BLaER1 (cell line): Measurements from ENCODE around the gene CD247.

ENCODE experiments used
- H3K27ac ChIP-seq: shearing (Covaris generic); formaldehyde crosslinking; 2 replicates; pipeline ENCODE4 v1.8.1; 2022
- H3K27me3 ChIP-seq: shearing (Covaris generic); formaldehyde crosslinking; 2 replicates; pipeline ENCODE4 v1.8.1; 2022
- H3K36me3 ChIP-seq: shearing (Covaris generic); formaldehyde crosslinking; 2 replicates; pipeline ENCODE4 v1.8.1; 2022
- H3K4me1 ChIP-seq: shearing (Covaris generic); formaldehyde crosslinking; 2 replicates; pipeline ENCODE4 v1.8.1; 2022
- H3K4me2 ChIP-seq: shearing (Covaris generic); formaldehyde crosslinking; 2 replicates; pipeline ENCODE4 v1.8.1; 2022
- H3K4me3 ChIP-seq: shearing (Covaris generic); formaldehyde crosslinking; 2 replicates; pipeline ENCODE4 v1.8.1; 2022
- H3K9ac ChIP-seq: shearing (Covaris generic); formaldehyde crosslinking; 2 replicates; pipeline ENCODE4 v1.8.1; 2022
- H3K9me3 ChIP-seq: shearing (Covaris generic); formaldehyde crosslinking; 2 replicates; pipeline ENCODE4 v1.8.1; 2022
- H4K20me1 ChIP-seq: shearing (Covaris generic); formaldehyde crosslinking; 2 replicates; pipeline ENCODE4 v1.8.1; 2022
- Cebpa-rat ChIP-seq: shearing (Covaris generic); IDR thresholded peaks from 2 replicates; pipeline ENCODE4 v1.8.1; 2022

CD247 gene

DNA sequence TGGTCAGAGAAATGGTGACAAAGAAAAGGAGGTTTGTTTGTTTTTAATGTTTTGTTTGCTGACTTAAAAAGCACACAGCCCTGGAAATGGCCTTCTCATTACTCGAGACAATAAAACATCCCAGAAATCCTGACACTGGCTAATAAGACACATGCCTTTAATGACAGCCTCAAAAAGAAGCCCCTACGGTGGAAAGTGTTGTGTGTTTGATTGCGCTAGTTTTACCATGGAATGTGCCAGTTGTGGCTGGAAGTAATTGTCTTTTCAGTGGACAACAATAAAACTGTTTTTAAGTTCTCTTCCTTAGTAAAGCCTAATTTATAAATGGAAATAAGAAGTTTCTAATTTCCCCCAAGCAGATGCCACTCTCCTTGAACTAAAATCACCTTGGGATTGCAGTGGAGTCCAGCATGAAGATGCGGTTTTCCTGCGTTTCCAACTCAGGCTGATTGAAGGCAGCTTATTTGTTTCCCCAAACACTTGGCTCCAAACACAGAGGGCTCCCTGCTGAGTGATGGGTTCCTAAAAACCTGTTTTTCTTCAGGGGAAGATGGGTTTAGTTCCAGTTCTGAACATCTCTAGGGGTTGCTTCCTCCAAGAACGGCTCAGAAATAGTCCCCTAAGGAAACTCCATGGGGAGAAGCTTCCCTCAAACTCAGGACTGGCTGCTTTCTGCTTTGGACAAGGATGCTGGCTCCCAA is 54.3 kb downstream of the CD247 start:
- Histone ChIP-seq H3K4me1 (no peaks in the 10 kb centered on the region), H3K36me3 (no peaks in the 10 kb centered on the region), H4K20me1 (no peaks in the 10 kb centered on the region), H3K9me3 (no peaks in the 10 kb centered on the region), H3K27ac (no peak overlapping the region), H3K27me3 (no peaks in the 10 kb centered on the region), H3K9ac (no peak overlapping the region), H3K4me2 (no peak overlapping the region), H3K4me3 (no peak overlapping the region)
- TF ChIP-seq Cebpa-rat: no peak

DNA sequence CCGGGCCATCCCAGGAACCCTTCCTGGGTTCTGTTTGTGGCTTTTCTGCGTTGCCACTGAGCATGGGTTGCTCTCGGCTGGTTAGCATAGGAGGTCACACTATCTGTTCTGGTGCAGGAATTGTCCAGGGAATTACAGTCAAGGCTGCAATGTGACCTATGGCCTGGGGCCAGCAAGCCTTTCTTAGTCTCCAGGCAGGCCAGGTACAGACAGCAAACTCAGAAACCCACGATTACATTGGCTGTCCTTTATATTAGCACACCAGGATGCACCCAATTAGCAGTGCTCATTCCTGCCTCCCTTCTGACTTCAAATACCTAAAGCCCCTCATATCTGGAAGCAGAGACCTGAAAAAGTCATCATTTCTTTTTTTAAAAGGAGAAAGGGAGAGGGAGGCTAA is 55.2 kb downstream of the CD247 start:
- H3K9ac ChIP-seq: no peak overlapping the region
- H3K27me3 ChIP-seq: no peaks in the 10 kb centered on the region
- no peaks in the 10 kb centered on the region for H3K9me3 ChIP-seq
- H3K27ac ChIP-seq: no peak overlapping the region
- no peak overlapping the region for H3K4me2 ChIP-seq
- H3K36me3 ChIP-seq: no peaks in the 10 kb centered on the region
- no peaks in the 10 kb centered on the region for H3K4me1 ChIP-seq
- no peak for TF ChIP-seq Cebpa-rat
- no peaks in the 10 kb centered on the region for H4K20me1 ChIP-seq
- H3K4me3 ChIP-seq: no peak overlapping the region

DNA sequence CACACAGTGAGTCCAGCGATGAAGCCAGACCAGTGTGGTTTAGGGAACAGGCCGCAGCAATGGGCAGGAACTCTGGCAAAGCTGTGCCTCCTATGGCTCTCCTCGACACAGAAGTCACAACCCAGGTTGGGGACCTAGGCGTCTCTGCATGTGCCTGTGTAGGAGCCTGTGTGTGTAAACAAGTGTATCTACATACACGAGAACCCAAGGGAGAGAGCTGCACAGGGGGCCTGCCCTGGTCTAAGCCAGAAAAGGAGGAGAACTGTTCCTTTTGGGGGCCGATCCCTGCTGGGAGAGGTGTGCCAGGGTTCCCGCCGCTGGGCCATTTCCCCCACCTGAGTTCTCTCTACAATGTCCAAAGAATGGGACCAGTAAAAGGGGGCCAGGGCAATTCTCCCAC is 56.0 kb downstream of the CD247 start:
- Histone ChIP-seq H3K27me3 (no peaks in the 10 kb centered on the region), H4K20me1 (no peaks in the 10 kb centered on the region), H3K9me3 (no peaks in the 10 kb centered on the region), H3K27ac (no peak overlapping the region), H3K36me3 (no peaks in the 10 kb centered on the region), H3K9ac (no peak overlapping the region), H3K4me1 (no peaks in the 10 kb centered on the region), H3K4me3 (no peak overlapping the region), H3K4me2 (no peak overlapping the region)
- no peak for TF ChIP-seq Cebpa-rat

DNA sequence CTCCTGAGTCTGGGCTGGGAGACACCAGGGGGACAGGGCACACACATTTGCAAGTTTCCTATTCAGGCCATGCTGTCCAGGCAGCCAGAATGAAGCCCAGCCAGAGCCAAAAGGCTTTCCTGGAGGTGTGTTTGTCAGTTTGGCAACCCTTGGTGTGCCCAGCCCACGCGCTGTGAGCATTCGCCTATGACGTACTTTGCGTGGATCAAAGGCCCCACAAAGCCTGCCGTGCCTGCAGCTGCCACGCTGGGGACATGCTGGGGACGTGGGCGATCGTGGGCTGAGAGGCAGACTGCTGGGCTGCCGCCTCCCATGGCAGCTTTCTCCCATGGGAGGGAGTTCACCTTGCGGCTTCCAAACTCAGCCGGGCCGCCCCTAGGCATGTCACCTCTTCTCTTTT is 57.5 kb downstream of the CD247 start:
- Histone ChIP-seq H3K9me3 (no peaks in the 10 kb centered on the region), H3K4me2 (no peak overlapping the region), H3K36me3 (no peaks in the 10 kb centered on the region), H3K9ac (no peak overlapping the region), H3K27me3 (no peaks in the 10 kb centered on the region), H3K27ac (no peak overlapping the region), H3K4me1 (peaks cover 5% of the 10 kb centered on the region; the same call in 1 of the 2 replicates), H4K20me1 (no peaks in the 10 kb centered on the region), H3K4me3 (no peak overlapping the region)
- no peak for TF ChIP-seq Cebpa-rat

DNA sequence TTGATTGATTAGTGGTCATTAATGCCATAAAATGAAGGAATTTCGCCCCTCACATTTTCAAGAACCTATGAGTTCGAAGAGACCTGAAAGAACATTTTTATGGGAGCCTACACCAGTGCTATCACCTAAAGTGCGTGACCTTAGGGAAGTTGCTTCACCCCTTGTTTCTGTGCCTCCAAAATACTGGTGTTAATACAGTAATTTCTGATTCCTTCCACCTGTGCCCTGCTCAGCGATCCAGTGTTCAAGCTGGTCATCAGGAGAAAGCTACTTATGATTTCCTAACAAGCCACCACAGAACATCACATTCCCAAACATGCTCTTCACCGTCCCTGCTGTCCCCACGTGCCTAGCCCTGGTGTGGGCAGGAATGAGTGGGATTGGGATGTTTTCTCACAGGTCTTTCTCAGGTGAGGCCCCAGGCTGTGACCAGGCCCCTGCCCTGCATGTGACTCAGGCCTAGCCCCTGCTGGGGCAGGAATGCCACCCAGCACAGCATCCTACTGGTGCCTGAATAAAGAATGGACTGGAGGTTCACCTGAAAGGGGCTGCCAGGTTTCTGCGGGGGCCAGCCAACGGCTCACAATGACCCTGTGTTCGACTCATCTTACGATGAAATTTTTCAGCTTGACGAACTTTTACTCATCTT is 60.3 kb downstream of the CD247 start:
- Histone ChIP-seq H3K27me3 (peaks cover 3% of the 10 kb centered on the region; the same call in 1 of the 2 replicates), H3K4me1 (peaks cover 13% of the 10 kb centered on the region), H3K4me2 (no peak overlapping the region), H3K36me3 (no peaks in the 10 kb centered on the region), H3K27ac (no peak overlapping the region), H3K9me3 (no peaks in the 10 kb centered on the region), H4K20me1 (no peaks in the 10 kb centered on the region), H3K4me3 (no peak overlapping the region), H3K9ac (no peak overlapping the region)
- TF ChIP-seq Cebpa-rat: no peak

DNA sequence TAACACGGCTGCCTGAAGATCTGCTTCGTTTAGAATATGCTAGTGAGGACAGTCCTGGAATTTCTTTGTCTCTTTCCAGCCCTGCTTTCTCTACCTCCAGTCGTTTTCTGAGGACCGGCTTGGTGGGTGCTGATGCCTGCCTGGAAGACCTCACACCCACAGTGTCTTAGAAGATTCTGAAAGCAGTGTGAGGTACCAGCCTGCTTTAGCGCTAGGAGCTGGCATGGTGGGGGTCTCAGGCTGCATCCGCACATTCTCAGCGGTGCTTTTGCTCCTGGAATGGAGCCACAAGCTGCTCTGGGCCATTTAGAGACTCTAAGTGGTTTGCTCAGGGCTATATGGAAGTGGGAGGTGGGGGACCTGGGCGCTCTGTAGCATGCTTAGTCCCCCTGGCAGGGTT is 61.4 kb downstream of the CD247 start:
- Histone ChIP-seq H3K27ac (no peak overlapping the region), H4K20me1 (no peaks in the 10 kb centered on the region), H3K9me3 (no peaks in the 10 kb centered on the region), H3K27me3 (peaks cover 3% of the 10 kb centered on the region; the same call in 1 of the 2 replicates), H3K4me2 (no peak overlapping the region), H3K9ac (no peak overlapping the region), H3K36me3 (no peaks in the 10 kb centered on the region), H3K4me1 (peaks cover 13% of the 10 kb centered on the region), H3K4me3 (no peak overlapping the region)
- TF ChIP-seq Cebpa-rat: no peak

DNA sequence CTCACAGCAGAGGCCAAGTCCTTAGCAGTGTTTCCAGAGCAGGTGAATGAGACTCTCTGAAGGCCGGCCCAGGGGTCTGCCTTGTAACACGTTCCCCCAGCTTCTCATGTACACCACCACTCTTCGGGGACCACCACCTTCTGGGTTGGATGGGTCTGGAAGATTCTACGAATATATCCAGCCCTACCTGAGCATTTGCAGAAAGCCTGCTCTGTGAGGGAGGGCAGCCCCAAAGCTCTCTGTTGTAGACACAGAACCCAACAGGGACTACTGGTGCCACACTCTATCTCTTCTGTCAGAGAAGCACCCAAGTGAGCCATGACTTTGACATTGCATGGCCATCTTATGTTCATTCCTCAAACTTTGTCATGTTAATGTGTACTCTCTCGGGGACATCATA is 61.8 kb downstream of the CD247 start:
- Histone ChIP-seq H3K4me3 (no peak overlapping the region), H3K27ac (no peak overlapping the region), H3K36me3 (no peaks in the 10 kb centered on the region), H3K27me3 (peaks cover 3% of the 10 kb centered on the region; the same call in 1 of the 2 replicates), H3K9me3 (no peaks in the 10 kb centered on the region), H4K20me1 (no peaks in the 10 kb centered on the region), H3K4me2 (peak overlapping the region; percentile 98), H3K9ac (no peak overlapping the region), H3K4me1 (peaks cover 13% of the 10 kb centered on the region)
- TF ChIP-seq Cebpa-rat: no peak

DNA sequence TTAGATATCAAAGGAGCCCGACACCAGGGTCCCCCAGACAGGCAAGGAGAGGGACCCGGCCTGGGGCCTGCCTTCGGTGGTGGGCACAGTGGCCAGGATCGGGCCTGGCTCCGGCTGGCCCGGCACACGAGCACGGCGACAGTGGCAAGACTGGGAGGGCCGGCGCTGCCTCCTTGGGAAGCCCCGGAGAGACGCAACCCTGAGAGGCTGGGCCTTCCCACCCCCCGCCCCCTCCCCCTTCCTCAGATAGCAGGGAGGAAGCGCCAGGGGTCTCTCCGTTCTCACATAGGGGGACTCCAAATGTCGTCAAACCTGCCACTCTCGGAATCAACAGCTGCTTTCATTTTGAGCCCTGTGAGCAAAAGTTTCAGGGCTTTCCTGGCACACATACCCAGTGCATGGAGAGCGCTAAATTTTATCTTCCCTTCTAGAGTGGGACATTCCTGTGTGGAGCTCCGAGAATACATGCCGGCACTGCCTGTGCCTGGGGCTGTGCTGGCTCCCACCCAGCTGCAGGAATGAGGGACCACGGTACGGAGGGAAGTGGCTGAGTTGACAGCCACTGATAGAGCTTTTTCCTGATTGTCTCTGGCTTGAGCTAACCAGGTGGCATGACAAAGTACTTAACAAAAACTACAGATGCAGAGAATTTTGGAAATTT is 62.4 kb downstream of the CD247 start:
- TF ChIP-seq Cebpa-rat: no peak
- H3K9ac ChIP-seq: peak overlapping the region; percentile 76
- peak overlapping the region; percentile 66 for H3K27ac ChIP-seq

DNA sequence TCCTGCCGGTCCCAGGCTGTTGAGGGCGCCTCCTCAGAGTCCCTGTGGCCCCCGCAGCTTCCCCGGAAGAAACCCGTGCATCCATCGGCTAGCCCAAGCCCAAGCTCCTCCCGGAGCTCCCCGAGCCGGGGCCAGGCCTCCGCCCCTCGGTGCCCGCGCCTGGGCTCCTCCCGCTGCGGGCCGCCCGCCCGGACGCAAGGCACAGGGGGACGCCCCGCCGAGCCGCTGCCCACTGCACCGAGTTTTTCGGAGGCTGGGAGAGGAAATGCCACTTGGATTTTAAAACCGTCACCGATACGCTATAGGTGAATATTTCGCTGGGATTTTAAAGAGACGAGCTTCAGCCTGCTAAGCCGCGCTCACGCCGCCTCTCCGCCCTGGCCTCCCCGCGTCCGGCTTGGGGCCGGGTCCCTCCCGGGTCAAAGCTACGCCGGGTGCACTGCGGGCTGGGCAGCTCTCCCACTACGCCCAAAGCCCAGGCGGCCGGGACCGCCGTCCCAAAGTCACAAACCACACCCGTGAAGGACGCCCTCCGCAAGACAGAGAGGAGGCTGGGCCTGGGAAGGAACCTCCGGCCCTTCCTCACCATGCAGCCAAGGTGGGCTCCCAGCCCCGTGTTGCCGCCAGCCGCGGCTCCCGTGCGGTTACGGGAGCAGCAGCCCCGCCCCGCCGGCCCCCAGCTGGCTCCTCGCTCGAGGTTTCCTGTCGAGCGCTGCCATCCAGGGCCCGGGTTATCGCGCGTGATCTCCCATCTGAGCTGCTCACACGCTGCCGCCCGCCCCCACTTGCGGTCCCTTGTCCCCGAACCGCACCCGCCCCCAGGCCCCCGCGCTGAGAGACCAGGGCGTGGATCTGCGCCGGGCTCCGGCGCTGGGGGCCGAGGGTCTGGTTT is 63.2 kb downstream of the CD247 start:
- peaks cover 13% of the 10 kb centered on the region for H3K4me1 ChIP-seq
- H3K9me3 ChIP-seq: no peaks in the 10 kb centered on the region
- H4K20me1 ChIP-seq: no peaks in the 10 kb centered on the region
- peaks cover 3% of the 10 kb centered on the region; the same call in 1 of the 2 replicates for H3K27me3 ChIP-seq
- peak overlapping the region; percentile 66 for H3K27ac ChIP-seq
- no peaks in the 10 kb centered on the region for H3K36me3 ChIP-seq
- H3K9ac ChIP-seq: peak overlapping the region; percentile 76
- H3K4me3 ChIP-seq: peak overlapping the region; percentile 73
- H3K4me2 ChIP-seq: peak overlapping the region; percentile 98
- no peak for TF ChIP-seq Cebpa-rat

More for the DNA sequence above, 62.4 kb downstream of the CD247 start:
- Histone ChIP-seq H3K9me3 (no peaks in the 10 kb centered on the region), H3K4me1 (peaks cover 13% of the 10 kb centered on the region), H3K4me2 (peak overlapping the region; percentile 98), H4K20me1 (no peaks in the 10 kb centered on the region), H3K27me3 (peaks cover 3% of the 10 kb centered on the region; the same call in 1 of the 2 replicates), H3K36me3 (no peaks in the 10 kb centered on the region), H3K4me3 (peak overlapping the region; percentile 73)
